NCI-H526 (cell line): ENCODE data around the gene COL6A6.
"Not testable (repeated sequence)": the region's sequence is repeated elsewhere in the genome, so short reads cannot be mapped to it uniquely, and the experiment has no call there.

Experiments
- DNase-seq, 2 experiments: peaks; one replicate each; lab custom pipeline; 2025; lab: John Stamatoyannopoulos, UW

COL6A6 gene

DNA sequence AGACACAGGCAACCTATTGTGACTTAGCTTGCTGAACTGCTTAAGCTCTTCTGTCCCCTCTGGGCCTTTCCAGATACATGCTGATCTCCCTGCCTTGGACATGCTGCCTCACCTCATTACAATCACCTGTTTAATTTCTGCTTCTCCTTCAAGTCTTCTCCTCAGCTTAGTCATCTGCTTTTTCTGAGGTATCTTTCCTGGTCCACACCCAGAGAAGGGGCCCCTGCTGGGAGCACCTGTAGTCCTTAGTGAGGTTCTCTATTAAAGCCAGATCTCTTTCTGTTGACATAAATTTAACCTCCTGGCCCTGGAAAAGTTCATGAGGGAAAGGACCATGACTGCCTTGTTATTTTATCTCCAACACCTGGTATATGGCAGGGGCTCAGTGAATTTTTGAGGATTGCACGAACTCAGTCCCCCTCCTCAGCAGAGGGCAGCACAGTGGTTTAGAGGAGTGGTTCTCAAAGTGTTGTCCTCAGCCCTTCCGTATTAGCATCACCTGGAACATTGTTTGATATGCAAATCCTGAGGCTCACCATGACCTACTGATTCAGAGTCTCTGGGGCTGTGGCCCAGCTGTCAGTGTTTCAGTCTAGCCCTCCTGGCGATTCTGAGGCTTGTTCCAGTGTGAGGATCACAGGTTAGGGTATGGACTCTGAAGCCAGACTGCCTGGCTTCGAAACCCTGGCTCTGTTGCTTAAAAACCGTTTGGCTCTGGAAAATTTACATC, 12.7 kb downstream of the COL6A6 start:
- DNase-seq = peak; percentile 85 to 92

DNA sequence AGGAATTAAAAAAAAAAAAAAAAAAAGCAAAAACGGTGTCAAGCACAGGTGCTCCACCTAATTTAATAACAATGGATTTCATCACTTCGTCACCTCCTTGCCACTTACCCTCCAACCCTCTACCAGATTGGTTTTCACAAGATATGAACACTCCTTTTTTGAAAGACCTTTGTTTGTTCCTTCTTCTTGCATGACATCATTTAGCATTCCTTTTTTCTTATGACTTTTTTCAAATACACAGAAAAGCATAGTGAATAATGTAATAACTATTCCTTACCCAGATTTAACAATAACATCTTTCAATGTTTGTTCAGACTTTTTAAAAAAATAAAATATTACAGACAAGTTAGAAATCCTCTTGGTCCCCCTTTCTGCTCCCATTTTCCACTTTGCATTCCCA, 16.3 kb downstream of the COL6A6 start:
- no peak for DNase-seq

DNA sequence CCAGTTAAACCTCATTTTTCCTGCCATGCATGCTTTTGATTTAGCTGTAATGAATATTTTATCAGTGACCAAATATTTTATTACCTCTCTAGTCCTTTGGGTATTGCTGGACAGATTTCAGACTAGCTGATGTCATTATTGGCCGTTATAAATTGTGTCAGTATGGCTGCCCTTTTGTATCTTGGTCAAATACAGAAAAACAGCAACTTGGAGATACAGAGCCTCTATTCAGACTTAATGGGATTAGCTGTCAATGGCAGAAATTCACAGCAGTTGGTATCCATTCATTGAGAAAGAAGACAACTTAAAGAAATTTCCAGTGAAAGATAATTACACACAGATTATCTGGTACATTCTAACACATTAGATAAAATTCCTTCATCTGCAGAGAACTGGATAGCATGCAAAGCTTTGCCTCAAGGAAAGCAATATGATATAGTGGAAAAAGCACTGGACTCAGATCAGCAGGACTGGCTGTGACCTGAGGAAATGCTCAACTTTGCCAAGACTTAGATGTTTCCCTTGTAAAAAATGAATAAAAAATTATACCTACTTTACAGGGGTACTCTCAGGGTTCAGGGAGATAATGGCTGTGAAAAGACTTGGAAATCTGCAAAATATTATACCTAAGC, 20.8 kb downstream of the COL6A6 start:
- DNase-seq = no peak

DNA sequence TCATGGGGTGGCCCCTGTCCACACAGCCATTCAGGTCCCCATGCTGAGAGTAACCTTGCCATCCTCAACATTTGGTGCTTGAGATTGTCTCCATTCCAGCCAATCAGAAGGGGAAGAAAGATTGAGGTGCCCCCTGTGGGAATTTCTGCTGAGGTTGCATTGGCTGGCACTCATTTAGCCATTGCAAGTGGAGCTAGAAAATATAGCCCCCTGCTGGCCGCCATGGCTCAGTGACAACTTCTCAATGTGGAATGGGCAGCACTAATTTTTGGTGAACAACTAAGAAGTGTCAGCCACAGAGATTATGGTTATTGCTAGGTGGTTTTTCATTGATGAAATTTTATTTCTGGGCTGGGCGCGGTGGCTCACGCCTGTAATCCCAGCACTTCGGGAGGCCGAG, 22.0 kb downstream of the COL6A6 start:
- peak; percentile 5 to 62 for DNase-seq

DNA sequence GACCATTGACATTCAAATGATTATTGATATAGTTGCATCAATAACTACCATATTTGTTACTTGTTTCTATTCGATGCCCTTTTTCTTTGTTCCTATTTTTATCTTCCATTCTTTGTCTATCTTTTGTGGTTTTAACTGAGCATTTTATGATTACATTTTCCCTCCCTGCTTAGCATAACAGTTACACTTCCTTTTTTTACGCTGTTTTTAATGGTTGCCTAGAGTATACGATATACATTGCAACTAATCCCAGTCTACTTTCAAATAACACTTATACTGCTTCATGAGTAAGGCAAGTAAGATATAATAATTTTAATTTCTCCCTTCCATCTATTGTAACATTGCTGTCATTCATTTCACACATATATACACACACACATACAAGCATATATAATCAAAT, 26.3 kb downstream of the COL6A6 start:
- no peak for DNase-seq

DNA sequence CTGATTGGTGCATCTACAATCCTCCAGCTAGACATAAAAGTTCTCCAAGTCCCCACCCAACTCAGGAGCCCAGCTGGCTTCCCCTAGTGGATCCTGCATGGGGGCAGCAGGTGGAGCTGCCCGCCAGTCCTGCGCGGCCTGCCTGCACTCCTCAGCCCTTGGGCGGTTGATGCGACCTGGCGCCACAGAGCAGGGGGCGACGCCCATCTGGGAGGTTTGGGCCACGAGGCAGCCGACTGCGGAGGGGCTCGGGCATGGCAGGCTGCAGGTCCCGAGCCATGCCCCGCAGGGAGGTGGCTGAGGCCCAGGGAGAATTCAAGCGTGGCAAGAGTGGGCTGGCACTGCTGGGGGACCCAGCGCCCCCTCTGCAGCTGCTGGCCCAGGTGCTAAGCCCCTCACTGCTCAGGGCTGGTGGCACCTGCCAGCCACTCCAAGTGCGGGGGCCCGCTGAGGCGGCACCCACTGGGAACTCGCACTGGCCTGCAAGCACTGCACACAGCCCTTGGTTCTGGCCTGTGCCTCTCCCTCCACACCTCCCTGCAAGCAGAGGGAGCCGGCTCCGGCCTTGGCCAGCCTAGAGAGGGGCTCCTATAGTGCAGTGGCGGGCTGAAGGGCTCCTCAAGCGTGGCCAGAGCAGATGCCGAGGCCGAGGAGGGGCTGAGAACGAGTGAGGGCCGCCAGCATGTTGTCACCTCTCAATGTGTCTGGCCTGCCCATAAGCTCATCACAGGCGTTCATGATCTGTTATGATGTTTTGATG, 30.1 kb downstream of the COL6A6 start:
- no peak for DNase-seq

DNA sequence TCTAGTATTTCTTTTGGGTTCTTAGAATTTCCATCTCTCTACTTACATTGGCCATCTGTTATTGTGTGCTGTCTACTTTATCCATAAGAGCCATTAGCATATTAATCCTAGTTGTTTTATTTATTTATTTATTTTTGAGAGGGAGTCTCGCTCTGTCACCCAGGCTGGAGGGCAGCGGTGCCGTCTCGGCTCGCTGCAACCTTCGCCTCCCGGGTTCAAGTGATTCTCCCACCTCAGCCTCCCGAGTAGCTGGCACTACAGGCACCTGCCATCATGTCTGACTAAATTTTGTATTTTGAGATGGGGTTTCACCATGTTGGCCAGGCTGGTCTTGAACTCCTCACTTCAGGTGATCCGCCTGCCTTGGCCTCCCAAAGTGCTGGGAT, 30.7 kb downstream of the COL6A6 start:
- DNase-seq = not testable (repeated sequence)

DNA sequence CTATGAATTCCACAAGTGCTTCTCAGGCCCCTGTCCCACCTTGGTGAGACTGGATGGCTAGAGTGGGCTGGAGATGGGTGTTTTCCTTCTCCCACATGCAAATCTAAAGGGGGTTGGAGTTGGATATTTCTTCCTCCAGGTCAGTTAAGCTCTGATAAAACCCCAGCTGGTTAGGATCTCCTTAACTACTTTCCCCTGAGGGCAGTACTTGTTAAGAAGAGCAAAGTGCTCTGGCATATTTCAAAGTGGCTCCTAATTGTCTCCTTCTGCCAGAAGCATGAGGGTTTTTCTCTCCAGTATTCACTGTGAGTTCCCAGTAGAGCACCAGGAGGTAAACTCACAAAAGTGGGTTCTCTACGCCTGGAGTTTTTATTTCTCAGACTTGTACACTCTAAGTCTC, 31.4 kb downstream of the COL6A6 start:
- no peak for DNase-seq

DNA sequence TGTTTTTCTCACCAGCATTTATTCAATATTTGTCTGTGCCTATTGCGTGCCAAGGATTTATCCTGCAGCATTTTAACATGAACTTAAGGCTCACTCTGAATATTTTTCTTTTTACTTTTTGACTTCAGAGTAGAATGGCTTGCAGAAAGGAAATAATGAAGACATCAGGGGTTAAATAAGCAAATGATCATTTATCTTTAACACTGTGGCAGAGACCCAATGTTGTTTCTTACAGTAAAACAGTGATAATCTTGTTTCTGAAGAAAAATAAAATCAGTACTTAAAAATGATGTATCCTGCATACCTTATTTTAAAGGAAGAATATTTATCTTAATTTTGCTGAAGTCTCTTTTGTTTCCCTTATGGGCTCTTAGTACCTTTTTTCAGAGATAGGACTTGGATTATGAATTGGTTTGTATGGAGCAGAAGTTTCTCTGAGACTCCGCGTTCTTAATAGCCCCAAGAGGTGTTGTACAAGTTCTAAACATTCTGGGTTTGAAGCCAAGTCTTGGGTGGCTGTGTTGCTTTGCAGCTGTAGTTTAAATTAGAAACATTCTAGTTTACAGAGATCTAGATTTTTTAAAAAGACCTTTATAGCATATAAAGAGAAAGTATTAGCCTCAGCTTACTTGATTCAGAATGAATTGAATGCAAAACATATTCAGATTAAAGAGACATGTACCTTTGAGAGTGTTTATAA, 40.5 kb downstream of the COL6A6 start:
- no peak for DNase-seq

DNA sequence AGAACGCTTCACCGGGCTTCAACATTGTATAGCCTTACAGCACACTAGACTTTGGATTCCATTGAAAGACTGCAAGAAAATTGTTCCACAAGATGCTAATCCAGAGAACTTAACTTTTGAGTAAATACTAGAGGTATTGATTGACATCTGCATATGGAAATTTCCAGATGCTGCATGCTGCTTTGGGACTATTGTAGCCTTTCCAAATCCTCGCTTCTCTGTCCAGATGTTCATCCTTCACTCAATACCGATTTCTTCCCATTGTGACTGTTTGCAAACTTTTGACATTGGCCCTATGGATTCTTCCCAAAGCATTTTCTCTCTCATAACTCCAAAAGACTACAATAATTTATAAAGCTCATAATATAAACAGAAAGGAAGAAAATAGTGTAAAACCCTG, 41.4 kb downstream of the COL6A6 start:
- no peak for DNase-seq

DNA sequence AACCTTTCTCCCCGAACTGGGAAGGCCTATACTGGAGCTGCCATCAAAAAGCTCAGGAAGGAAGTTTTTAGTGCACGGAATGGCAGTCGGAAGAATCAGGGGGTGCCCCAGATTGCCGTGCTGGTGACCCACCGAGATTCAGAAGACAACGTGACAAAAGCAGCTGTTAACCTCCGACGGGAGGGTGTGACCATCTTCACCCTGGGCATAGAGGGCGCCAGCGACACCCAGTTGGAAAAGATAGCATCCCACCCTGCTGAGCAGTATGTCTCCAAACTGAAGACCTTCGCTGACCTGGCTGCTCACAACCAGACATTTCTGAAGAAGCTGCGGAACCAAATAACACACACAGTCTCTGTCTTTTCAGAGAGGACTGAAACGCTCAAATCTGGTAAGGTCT, 48.2 kb downstream of the COL6A6 start:
- DNase-seq = no peak
